Astrocyte (in vitro differentiated cells and primary cell): ENCODE measurements around the gene TBKBP1.

Experiments used
- EZH2 ChIP-seq: IDR thresholded peaks from 2 replicates; pipeline ENCODE4 v1.6.1; 2012; ENCODE audit warnings: mild to moderate bottlenecking, low read length, inconsistent platforms; ENCODE audit not compliant: insufficient read depth
- TF ChIP-seq, protein P1 (sequence below): IDR thresholded peaks from 2 replicates; pipeline ENCODE4 v1.5.1; 2011; ENCODE audit warnings: low read depth, mild to moderate bottlenecking, inconsistent platforms, low read length, moderate library complexity; ENCODE audit not compliant: insufficient read depth

DNA sequence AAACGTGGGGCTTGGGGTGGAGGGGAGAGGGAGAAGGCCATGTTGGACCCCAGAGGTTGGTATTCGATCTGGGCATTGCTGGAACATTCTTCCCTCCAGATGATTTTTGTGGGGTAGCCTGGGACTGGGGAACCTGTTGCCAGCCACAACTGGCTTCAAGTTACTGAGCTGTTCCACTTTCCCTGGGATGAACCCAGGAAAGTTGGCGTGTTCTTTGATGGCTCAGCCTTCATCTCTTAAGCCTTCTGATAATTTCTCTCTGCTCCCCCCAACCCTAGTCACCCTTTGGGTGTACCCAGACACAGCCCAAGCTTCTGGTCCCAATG is 41.1 kb downstream of the TBKBP1 start:
- no peak for TF ChIP-seq EZH2
- TF ChIP-seq, protein P1, sequence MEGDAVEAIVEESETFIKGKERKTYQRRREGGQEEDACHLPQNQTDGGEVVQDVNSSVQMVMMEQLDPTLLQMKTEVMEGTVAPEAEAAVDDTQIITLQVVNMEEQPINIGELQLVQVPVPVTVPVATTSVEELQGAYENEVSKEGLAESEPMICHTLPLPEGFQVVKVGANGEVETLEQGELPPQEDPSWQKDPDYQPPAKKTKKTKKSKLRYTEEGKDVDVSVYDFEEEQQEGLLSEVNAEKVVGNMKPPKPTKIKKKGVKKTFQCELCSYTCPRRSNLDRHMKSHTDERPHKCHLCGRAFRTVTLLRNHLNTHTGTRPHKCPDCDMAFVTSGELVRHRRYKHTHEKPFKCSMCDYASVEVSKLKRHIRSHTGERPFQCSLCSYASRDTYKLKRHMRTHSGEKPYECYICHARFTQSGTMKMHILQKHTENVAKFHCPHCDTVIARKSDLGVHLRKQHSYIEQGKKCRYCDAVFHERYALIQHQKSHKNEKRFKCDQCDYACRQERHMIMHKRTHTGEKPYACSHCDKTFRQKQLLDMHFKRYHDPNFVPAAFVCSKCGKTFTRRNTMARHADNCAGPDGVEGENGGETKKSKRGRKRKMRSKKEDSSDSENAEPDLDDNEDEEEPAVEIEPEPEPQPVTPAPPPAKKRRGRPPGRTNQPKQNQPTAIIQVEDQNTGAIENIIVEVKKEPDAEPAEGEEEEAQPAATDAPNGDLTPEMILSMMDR, result no peak
